Lower leg skin (tissue), 4 donors: ENCODE results near the gene DLX2. TPM values are rescaled to one million over a fixed set of nuclear protein-coding genes. Genes with fewer than 3 reads are reported as not detected.

ENCODE experiments used
- DNase-seq, 2 donors: peaks; one replicate each; pipeline ENCODE4 v3.0.0-alpha.2; 2019; ENCODE audit warnings: low spot score in 2 of 2
- H3K4me3 ChIP-seq: fragments of 200-600 bp; sonication (generic); 2 replicates; pipeline ENCODE4 v1.5.1; 2017; ENCODE audit warnings: mild to moderate bottlenecking, low read depth; ENCODE audit not compliant: poor library complexity, severe bottlenecking
- POLR2A ChIP-seq, 2 donors: fragments of 450-650 bp; IDR thresholded peaks; one replicate each; pipeline ENCODE4 v1.6.1; 2016 to 2017; ENCODE audit warnings: antibody characterized with exemption in 2 of 2, mild to moderate bottlenecking in 1 of 2, moderate library complexity in 1 of 2
- WGBS, 2 donors: methylation state at CpG; one replicate each; pipeline ENCODE4 v1.1.5; 2018; 5-methylcytosine and 5-hydroxymethylcytosine counted together
- intact Hi-C: fragments of 100-400 bp; cut with DNase I; formaldehyde crosslinking; loops from one replicate; pipeline ENCODE4 v1.15.0; 2023; ENCODE audit warnings: low total_unique reads
- total RNA-seq, 4 donors: library from RNA; depleted of rRNA; stranded (reverse); fragments of >200 nt; gene quantifications; one replicate each; pipeline ENCODE4 v1.1.0, GENCODE V29; 2016
- TF ChIP-seq, protein P1 (sequence below), 3 donors: fragments of 450-650 bp; IDR thresholded peaks; one replicate each; pipeline ENCODE4 v1.5.1; 2016; ENCODE audit warnings: antibody characterized with exemption in 3 of 3, mild to moderate bottlenecking in 3 of 3, moderate library complexity in 2 of 3

Gene DLX2
- total RNA-seq, 4 donors from 2014 or later: 0.17 to 0.42 (median 0.19) TPM; not detected in 1

DNA sequence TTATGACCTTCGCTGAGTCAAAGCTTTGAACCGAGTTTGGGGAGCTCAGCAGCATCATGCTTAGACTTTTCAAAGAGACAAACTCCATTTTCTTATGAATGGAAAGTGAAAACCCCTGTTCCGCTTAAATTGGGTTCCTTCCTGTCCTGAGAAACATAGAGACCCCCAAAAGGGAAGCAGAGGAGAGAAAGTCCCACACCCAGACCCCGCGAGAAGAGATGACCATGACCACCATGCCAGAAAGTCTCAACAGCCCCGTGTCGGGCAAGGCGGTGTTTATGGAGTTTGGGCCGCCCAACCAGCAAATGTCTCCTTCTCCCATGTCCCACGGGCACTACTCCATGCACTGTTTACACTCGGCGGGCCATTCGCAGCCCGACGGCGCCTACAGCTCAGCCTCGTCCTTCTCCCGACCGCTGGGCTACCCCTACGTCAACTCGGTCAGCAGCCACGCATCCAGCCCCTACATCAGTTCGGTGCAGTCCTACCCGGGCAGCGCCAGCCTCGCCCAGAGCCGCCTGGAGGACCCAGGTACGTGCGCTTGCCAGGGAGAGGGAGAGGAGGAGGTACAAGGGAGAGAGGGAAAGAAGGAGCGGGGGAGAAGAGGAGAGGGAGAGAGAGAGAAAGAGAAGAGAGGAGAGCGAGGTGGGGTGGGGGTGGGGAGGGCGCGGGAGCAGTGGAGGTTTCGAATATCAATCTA lies 17.1 kb downstream of the DLX2 start, which contains the start of gene DLX1:
Gene DLX1, plus strand, starts transcription at position 48 of the 700 bp plus-strand sequence. Its CDS starts 171 bp downstream, at position 219.
- intact Hi-C loops: no loop called here
- TF ChIP-seq POLR2A (IDR thresholded peaks at IDR 0.05): no peak
- TF ChIP-seq, protein P1, sequence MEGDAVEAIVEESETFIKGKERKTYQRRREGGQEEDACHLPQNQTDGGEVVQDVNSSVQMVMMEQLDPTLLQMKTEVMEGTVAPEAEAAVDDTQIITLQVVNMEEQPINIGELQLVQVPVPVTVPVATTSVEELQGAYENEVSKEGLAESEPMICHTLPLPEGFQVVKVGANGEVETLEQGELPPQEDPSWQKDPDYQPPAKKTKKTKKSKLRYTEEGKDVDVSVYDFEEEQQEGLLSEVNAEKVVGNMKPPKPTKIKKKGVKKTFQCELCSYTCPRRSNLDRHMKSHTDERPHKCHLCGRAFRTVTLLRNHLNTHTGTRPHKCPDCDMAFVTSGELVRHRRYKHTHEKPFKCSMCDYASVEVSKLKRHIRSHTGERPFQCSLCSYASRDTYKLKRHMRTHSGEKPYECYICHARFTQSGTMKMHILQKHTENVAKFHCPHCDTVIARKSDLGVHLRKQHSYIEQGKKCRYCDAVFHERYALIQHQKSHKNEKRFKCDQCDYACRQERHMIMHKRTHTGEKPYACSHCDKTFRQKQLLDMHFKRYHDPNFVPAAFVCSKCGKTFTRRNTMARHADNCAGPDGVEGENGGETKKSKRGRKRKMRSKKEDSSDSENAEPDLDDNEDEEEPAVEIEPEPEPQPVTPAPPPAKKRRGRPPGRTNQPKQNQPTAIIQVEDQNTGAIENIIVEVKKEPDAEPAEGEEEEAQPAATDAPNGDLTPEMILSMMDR (IDR thresholded peaks at IDR 0.05): no peak
- WGBS, 2 donors: 4% methylated on average over 29 to 30 of the region's 34 CpGs
- DNase-seq: peak in 1 of 2 donors; percentile 18
- H3K4me3 ChIP-seq: peak within 1 kb of the TSS; percentile 32

DNA sequence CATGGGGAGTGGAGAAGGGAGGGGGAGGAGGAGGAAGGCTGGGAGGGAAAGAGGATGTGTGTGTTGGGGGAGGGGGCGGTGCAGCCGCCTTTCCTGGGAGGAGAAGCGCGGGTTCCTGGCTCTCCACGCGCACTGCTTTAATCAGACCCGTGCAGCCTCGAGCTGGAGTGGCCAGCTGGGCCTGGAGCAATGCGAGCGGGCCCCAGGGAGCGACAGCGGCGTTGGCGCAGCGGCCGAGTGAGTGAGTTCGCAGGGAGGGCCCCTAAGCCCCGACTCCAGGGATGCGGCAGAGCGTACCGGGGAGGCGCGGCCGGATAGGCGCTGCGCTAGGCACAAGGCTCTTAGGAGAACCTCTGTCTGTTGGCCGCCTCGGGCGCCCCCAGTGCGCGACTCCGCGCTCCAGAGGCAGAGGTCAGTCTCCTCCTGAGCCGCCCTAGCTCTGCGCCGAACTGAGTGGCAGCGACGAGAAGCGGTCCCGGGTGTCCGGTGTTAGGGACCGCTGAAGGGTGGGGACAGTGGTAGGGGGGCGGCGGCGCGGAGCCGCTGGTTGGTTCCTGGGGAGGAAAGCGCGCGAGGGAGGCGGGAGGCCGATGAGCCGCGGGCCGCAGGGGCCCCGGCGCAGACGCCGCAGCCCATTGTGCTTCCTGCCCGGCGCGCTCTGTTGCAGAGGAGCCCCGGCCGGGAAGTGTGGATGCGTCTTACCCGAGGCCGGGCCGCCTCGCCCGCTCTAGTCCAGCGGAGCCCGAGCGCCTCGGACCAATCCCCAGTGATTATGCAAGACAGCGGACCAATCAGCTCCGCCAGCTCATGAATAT lies 17.8 kb downstream of the DLX2 start:
- DNase-seq: peak; percentile 69 to 93

DNA sequence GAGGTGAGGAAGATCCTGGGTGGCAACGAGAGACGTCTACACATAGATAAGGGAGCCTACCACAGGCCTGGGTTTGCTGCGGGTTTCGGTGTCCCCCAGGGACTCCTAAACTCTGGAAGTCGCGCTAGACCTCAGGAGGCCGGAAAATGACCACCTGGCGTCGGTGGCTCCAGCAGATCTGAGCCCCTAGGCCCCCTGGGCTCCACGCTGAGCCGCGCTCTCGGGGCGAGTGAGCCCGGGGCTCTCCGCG lies 18.4 kb downstream of the DLX2 start:
- peak in 1 of 2 donors; percentile 13 for DNase-seq
- H3K4me3 ChIP-seq: no peak overlapping the region
- TF ChIP-seq POLR2A (IDR thresholded peaks at IDR 0.05): no peak
- TF ChIP-seq, protein P1 (IDR thresholded peaks at IDR 0.05): no peak
- WGBS, 2 donors: 1 to 3% methylated on average over 15 to 17 of the region's 17 CpGs
- intact Hi-C loops: no loop called here

More for the DNA sequence above, 17.8 kb downstream of the DLX2 start:
- intact Hi-C loops: no loop called here
- WGBS, 2 donors: 1% methylated on average over 27 to 59 of the region's 76 CpGs
- peak overlapping the region; percentile 29 for H3K4me3 ChIP-seq
- no peak for TF ChIP-seq POLR2A (IDR thresholded peaks at IDR 0.05)
- TF ChIP-seq, protein P1 (IDR thresholded peaks at IDR 0.05): no peak

DNA sequence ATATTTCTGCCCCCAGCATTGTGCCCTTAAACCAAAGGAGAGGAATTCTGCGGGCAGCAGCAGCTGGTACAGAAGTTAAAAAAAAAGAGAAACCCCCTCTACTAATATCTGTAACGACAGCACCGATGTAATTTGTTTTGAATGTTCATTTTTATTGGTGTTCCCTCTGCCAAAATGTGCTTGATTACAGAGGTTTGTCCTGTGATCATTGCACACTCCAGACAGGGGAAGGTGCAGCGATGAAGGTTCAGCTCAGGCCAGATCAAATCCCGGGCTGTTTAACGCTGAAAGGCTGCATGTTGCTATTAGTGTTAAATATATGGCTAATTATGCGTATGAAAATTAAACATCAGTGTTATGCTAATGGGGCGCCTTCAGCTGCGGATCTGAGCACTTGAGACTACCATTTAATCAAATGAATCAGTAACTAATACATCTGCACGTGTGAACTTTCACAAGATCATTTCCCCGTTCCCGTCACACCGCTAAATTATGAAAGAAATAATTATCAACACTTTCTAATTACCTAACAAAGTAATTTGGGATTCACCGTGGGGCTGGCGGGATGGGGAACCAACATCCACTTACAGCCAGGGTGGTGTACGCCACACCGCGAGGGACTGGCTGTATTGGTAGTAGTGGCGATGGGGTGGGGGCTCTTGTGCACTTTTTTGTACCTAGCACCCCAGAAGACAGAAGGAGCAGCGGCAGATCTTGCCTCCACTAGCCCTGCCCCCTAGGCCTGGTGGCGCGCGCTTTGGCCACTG lies 18.9 kb downstream of the DLX2 start:
- 14 to 19% methylated on average over 21 to 23 of the region's 23 CpGs for WGBS, 2 donors
- peak in 1 of 2 donors; percentile 12 for DNase-seq
- H3K4me3 ChIP-seq: no peak overlapping the region
- intact Hi-C loops: no loop called here
- TF ChIP-seq POLR2A (IDR thresholded peaks at IDR 0.05): no peak
- TF ChIP-seq, protein P1 (IDR thresholded peaks at IDR 0.05): no peak

DNA sequence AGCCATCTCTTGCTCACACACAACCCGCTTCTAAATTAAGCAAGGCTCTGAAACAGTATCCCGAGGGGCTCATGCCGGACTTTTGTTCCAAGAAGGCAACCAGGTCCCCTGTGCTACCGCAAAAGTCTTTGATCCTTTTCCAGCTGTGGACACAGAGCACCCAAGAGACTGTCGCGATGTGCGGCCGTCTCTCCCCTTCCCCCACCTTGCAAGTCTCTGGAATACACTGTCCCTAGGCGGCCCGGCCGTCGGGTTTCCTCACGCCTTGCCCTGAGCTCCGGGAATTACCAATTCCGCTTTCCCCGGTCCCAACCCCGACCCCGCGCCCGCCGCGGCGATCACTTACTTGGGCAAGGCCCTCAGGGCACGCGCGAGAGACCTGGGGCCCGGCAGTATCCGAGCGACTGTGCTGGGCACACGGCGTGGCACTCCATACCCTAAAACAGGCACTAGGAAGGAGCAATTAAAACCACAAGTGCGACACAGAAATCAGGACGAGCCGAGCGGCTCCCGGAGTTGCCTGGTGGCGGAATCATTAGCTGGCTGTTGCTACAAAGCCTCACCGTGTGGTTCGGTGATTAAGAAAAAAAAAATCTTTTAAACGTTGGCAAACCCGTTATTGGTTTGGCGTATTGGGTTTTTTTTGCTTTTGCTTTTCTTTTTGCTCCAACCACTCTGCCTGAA lies 19.6 kb downstream of the DLX2 start:
- peak in 1 of 2 donors; percentile 13 for DNase-seq
- intact Hi-C loops: no loop called here
- TF ChIP-seq, protein P1 (IDR thresholded peaks at IDR 0.05): no peak
- no peak for TF ChIP-seq POLR2A (IDR thresholded peaks at IDR 0.05)
- 10 to 11% methylated on average over 42 of the region's 42 CpGs for WGBS, 2 donors
- H3K4me3 ChIP-seq: no peak overlapping the region
